Kidney (tissue), 14 donors: ENCODE data around the gene MSX1. TPM values are rescaled to one million over a fixed set of nuclear protein-coding genes. Genes with fewer than 3 reads are reported as not detected.

Source experiments
- DNase-seq, 5 donors: peaks; one replicate each; pipeline ENCODE4 v3.0.0-alpha.2; 2013 to 2020
- FAIRE-seq: peaks from 2 replicates; lab custom pipeline; 2012; peaks lifted over from hg19 to GRCh38; lab: Jason Lieb, UNC
- H3K27ac ChIP-seq, 2 donors: one replicate each; pipeline ENCODE4 v1.7.0; 2013; ENCODE audit warnings: low read depth in 2 of 2, low read length in 2 of 2, inconsistent platforms in 1 of 2
- H3K27me3 ChIP-seq: one replicate; pipeline ENCODE4 v1.7.1; 2013; ENCODE audit warnings: low read length, inconsistent platforms; ENCODE audit not compliant: control insufficient read depth, insufficient read depth
- H3K36me3 ChIP-seq, 3 donors: one replicate each; pipeline versions ENCODE4 v1.7.0 to v1.7.1; 2013; ENCODE audit warnings: low read length in 3 of 3, control low read depth in 1 of 3, inconsistent platforms in 1 of 3; ENCODE audit not compliant: insufficient read depth in 3 of 3, control insufficient read depth in 2 of 3
- H3K4me1 ChIP-seq, 3 donors: one replicate each; pipeline versions ENCODE4 v1.7.0 to v1.7.1; 2013; ENCODE audit warnings: low read length in 3 of 3, inconsistent platforms in 1 of 3, low read depth in 1 of 3; ENCODE audit not compliant: control insufficient read depth in 2 of 3, insufficient read depth in 2 of 3
- H3K4me3 ChIP-seq, 3 donors: one replicate each; pipeline versions ENCODE4 v1.7.0 to v1.8.1; 2013; ENCODE audit warnings: low read length in 3 of 3, control low read depth in 1 of 3, inconsistent platforms in 1 of 3
- H3K9ac ChIP-seq, 3 donors: one replicate each; pipeline versions ENCODE4 v1.7.0 to v1.7.1; 2013; ENCODE audit warnings: low read length in 3 of 3, control low read depth in 1 of 3, inconsistent platforms in 1 of 3
- H3K9me3 ChIP-seq, 3 donors: one replicate each; pipeline versions ENCODE4 v1.7.0 to v1.7.1; 2013; ENCODE audit warnings: low read length in 3 of 3, control low read depth in 1 of 3, inconsistent platforms in 1 of 3; ENCODE audit not compliant: control insufficient read depth in 2 of 3, insufficient read depth in 1 of 3
- CTCF ChIP-seq: IDR thresholded peaks from 3 replicates; pipeline ENCODE4 v1.5.1; 2012; ENCODE audit warnings: mild to moderate bottlenecking, moderate library complexity, borderline replicate concordance; ENCODE audit not compliant: insufficient read depth; ENCODE audit errors: extremely low read depth
- intact Hi-C: fragments of 100-400 bp; cut with DNase I; formaldehyde crosslinking; loops from one replicate; pipeline ENCODE4 v1.11.1; 2022
- polyA plus RNA-seq: library from polyadenylated mRNA; stranded (reverse); fragments of 350-450 nt; fragmentation: Illumina TruSeq; extraction: RNeasy Lipid Tissue Mini Kit (QIAGEN cat#74804); gene quantifications from one replicate; pipeline ENCODE4 v1.2.3, GENCODE V29; 2014; ENCODE audit warnings: low read depth, low replicate concordance; ENCODE audit not compliant: insufficient read depth
- total RNA-seq: library from RNA; stranded (reverse); fragmentation: NEBNext Ultra II Directional; extraction: Animal tissue kit (Norgen Biotek cat#: 25700); gene quantifications from one replicate; pipeline ENCODE4 v1.2.1, GENCODE V29; 2021
- donor health status: control.
- donor health status: control.
- donor health status: control.
- donor health status: control.
- donor health status: control.
- donor health status: DM: yes; HTN: yes; CAD: no.
- donor health status: Normal renal cell carcinoma (clear cell type).

MSX1 gene
- total and polyA plus RNA-seq, 2 donors from 2014 or later = 2.3 to 3.0 TPM

- DNase-seq (peak in 1 of 5 donors; percentile 15), FAIRE-seq (no peak)
- Histone ChIP-seq H3K9ac (no peak overlapping the region), H3K27ac (no peak overlapping the region), H3K9me3 (peaks cover 0 to 3% (median 0%) of the 10 kb centered on the region in 3 donors), H3K36me3 (no peaks in the 10 kb centered on the region), H3K27me3 (no peaks in the 10 kb centered on the region), H3K4me3 (no peak overlapping the region), H3K4me1 (no peaks in the 10 kb centered on the region)
- intact Hi-C loops = no loop called here
- no peak for TF ChIP-seq CTCF
Measured at GRCh38 chr4:4831266-4831665, 28.2 kb upstream of the MSX1 start.

- no peak for DNase-seq
- no peaks in the 10 kb centered on the region for H3K27me3 ChIP-seq
- no peak for TF ChIP-seq CTCF
- peaks cover 0 to 3% (median 0%) of the 10 kb centered on the region in 3 donors for H3K9me3 ChIP-seq
- no peak overlapping the region for H3K27ac ChIP-seq
- no peaks in the 10 kb centered on the region for H3K36me3 ChIP-seq
- intact Hi-C loops = no loop called here
- no peaks in the 10 kb centered on the region for H3K4me1 ChIP-seq
- no peak overlapping the region for H3K9ac ChIP-seq
- no peak for FAIRE-seq
- no peak overlapping the region for H3K4me3 ChIP-seq
Measured at GRCh38 chr4:4831825-4832224, 27.6 kb upstream of the MSX1 start.

- no peaks in the 10 kb centered on the region for H3K4me1 ChIP-seq
- no peaks in the 10 kb centered on the region for H3K36me3 ChIP-seq
- no peak for TF ChIP-seq CTCF
- no peak overlapping the region for H3K4me3 ChIP-seq
- intact Hi-C loops = no loop called here
- H3K9ac ChIP-seq = no peak overlapping the region
- no peak overlapping the region for H3K27ac ChIP-seq
- H3K27me3 ChIP-seq = peaks cover 3% of the 10 kb centered on the region
- peaks cover 0 to 3% (median 0%) of the 10 kb centered on the region in 3 donors for H3K9me3 ChIP-seq
- DNase-seq = peak in 1 of 5 donors; percentile 5
- no peak for FAIRE-seq
Measured at GRCh38 chr4:4836044-4836443, 23.4 kb upstream of the MSX1 start.

- TF ChIP-seq CTCF = no peak
- Histone ChIP-seq H3K27me3 (peaks cover 3% of the 10 kb centered on the region), H3K4me1 (no peaks in the 10 kb centered on the region), H3K9ac (no peak overlapping the region), H3K27ac (no peak overlapping the region), H3K36me3 (no peaks in the 10 kb centered on the region), H3K9me3 (peaks cover 0 to 3% (median 0%) of the 10 kb centered on the region in 3 donors), H3K4me3 (no peak overlapping the region)
- DNase-seq (peak in 1 of 5 donors; percentile 24), FAIRE-seq (no peak)
- intact Hi-C loops = no loop called here
Measured at GRCh38 chr4:4837316-4837715, 22.1 kb upstream of the MSX1 start.
